HepG2 (cell line): ENCODE results near the gene UBALD1. TPM values are rescaled to one million over a fixed set of nuclear protein-coding genes. Genes with fewer than 3 reads are reported as not detected.

Experiments
- ATAC-seq: fragments of 200-7000 bp; cut with Tn5 transposase; 3 replicates; pipeline ENCODE4 v1.9.1; 2020; ENCODE audit warnings: mild to moderate bottlenecking, moderate library complexity
- BruUV-seq: library from RNA; stranded (reverse); fragments of 400-500 nt; replicated peaks from 2 replicates; lab custom pipeline; 2021; lab: Mats Ljungman, UMichigan
- CTCF ChIA-PET: fragments of 300-600 bp; formaldehyde crosslinking; extraction: SDS; loops from one replicate; lab custom pipeline; 2021; ENCODE audit warnings: low total read pairs, inconsistent platforms, low intra/inter-chr PET ratio; lab: Yijun Ruan, JAX
- POLR2A ChIA-PET: fragments of 350-600 bp; sonication (Branson Sonifier 250); formaldehyde crosslinking; loops from one replicate; lab custom pipeline; 2020; ENCODE audit warnings: antibody characterized with exemption, inconsistent platforms; lab: Yijun Ruan, JAX
- DNase-seq: peaks from one replicate; pipeline ENCODE4 v3.0.0-alpha.2; 2015; ENCODE audit warnings: low spot score
- FAIRE-seq: peaks from 3 replicates; lab custom pipeline; 2011; peaks lifted over from hg19 to GRCh38; lab: Jason Lieb, UNC
- H2AFZ ChIP-seq: one replicate; pipeline ENCODE4 v1.6.1; 2011; ENCODE audit warnings: low read length, inconsistent platforms
- H3K27ac ChIP-seq: fragments of 300-600 bp; 3 replicates; pipeline ENCODE4 v1.8.0; 2011; ENCODE audit warnings: mixed run types, mild to moderate bottlenecking, mixed read lengths, low read length, inconsistent platforms; ENCODE audit not compliant: insufficient read depth; ENCODE audit errors: extremely low read length
- H3K27me3 ChIP-seq, 2 experiments: fragments of 200-600 bp in 1 of 2; 2 replicates in 1 of 2; 3 replicates in 1 of 2; pipeline versions ENCODE4 v1.6.0 to v1.8.0; 2011; ENCODE audit warnings: low read length in 2 of 2, mild to moderate bottlenecking in 2 of 2, moderate library complexity in 2 of 2, inconsistent platforms in 1 of 2; ENCODE audit not compliant: insufficient read depth in 2 of 2, control insufficient read depth in 1 of 2
- H3K36me3 ChIP-seq, 2 experiments: fragments of 200-600 bp in 1 of 2; replicated peaks in 1 of 2; 2 replicates in 1 of 2; 3 replicates in 1 of 2; pipeline versions ENCODE4 v1.5.1 to v1.8.0; 2011; ENCODE audit warnings: low read length in 2 of 2, inconsistent platforms in 1 of 2; ENCODE audit not compliant: insufficient read depth in 2 of 2, control insufficient read depth in 1 of 2
- H3K4me1 ChIP-seq: 2 replicates; pipeline ENCODE4 v1.5.1; 2012; ENCODE audit warnings: low read length, inconsistent platforms; ENCODE audit not compliant: insufficient read depth
- H3K4me2 ChIP-seq: 2 replicates; pipeline ENCODE4 v1.6.0; 2011; ENCODE audit warnings: low read depth, low read length, inconsistent platforms
- H3K4me3 ChIP-seq, 3 experiments: fragments of 200-600 bp in 1 of 3; sonication (generic), shearing (Covaris generic) in 1 of 3; replicated peaks in 1 of 3; 2 replicates each; pipeline ENCODE4 v1.5.1; 2011 to 2016; ENCODE audit warnings: low read length in 3 of 3, inconsistent platforms in 2 of 3, low read depth in 2 of 3, mild to moderate bottlenecking in 2 of 3, control low read depth in 1 of 3, mixed read lengths in 1 of 3; ENCODE audit not compliant: insufficient read depth in 1 of 3
- H3K79me2 ChIP-seq: one replicate; pipeline ENCODE4 v1.6.1; 2011; ENCODE audit warnings: low read length, inconsistent platforms; ENCODE audit not compliant: insufficient read depth
- H3K9ac ChIP-seq: 2 replicates; pipeline ENCODE4 v1.6.0; 2011; ENCODE audit warnings: mild to moderate bottlenecking, low read depth, low read length, inconsistent platforms; ENCODE audit not compliant: insufficient read depth
- H3K9me3 ChIP-seq: 2 replicates; pipeline ENCODE4 v1.5.1; 2012; ENCODE audit warnings: mild to moderate bottlenecking, low read length
- H4K20me1 ChIP-seq: 2 replicates; pipeline ENCODE4 v1.6.0; 2011; ENCODE audit warnings: inconsistent platforms, mild to moderate bottlenecking, low read length, moderate library complexity; ENCODE audit not compliant: insufficient read depth
- DNMT1 ChIP-seq: sonication (generic); formaldehyde crosslinking; IDR thresholded peaks from 2 replicates; pipeline ENCODE4 v1.5.1; 2020; ENCODE audit warnings: mild to moderate bottlenecking, missing genetic modification reagents
- MED1 ChIP-seq: sonication (generic); formaldehyde crosslinking; IDR thresholded peaks from 2 replicates; pipeline ENCODE4 v1.4.0; 2020; ENCODE audit warnings: missing genetic modification reagents
- NFIB ChIP-seq: sonication (generic); formaldehyde crosslinking; IDR thresholded peaks from 2 replicates; pipeline ENCODE4 v1.9.0; 2021; ENCODE audit warnings: missing genetic modification reagents, mild to moderate bottlenecking, borderline replicate concordance
- PHF21A ChIP-seq: sonication (generic); formaldehyde crosslinking; IDR thresholded peaks from 2 replicates; pipeline ENCODE4 v1.5.0; 2020; ENCODE audit warnings: mild to moderate bottlenecking, missing genetic modification reagents
- ZBTB2 ChIP-seq: sonication (generic); formaldehyde crosslinking; IDR thresholded peaks from 2 replicates; pipeline ENCODE4 v1.8.0; 2022; ENCODE audit warnings: low read depth, missing genetic modification reagents
- ZBTB39 ChIP-seq: sonication (generic); formaldehyde crosslinking; IDR thresholded peaks from 2 replicates; pipeline ENCODE4 v1.5.0; 2020; ENCODE audit warnings: missing genetic modification reagents
- ZIK1 ChIP-seq: sonication (generic); formaldehyde crosslinking; IDR thresholded peaks from 2 replicates; pipeline ENCODE4 v1.5.0; 2020; ENCODE audit warnings: mild to moderate bottlenecking, low read depth, missing genetic modification reagents, borderline replicate concordance
- ZNF142 ChIP-seq: sonication (generic); formaldehyde crosslinking; IDR thresholded peaks from 2 replicates; pipeline ENCODE4 v1.4.0; 2020; ENCODE audit warnings: missing genetic modification reagents
- ZNF883 ChIP-seq: sonication (generic); formaldehyde crosslinking; IDR thresholded peaks from 2 replicates; pipeline ENCODE4 v1.5.1; 2020; ENCODE audit warnings: mild to moderate bottlenecking, missing genetic modification reagents; ENCODE audit errors: not compliant biosample characterization
- WGBS: methylation state at CpG from one replicate; pipeline ENCODE4 v1.1.6; 2017; ENCODE audit warnings: low lambda C conversion rate; 5-methylcytosine and 5-hydroxymethylcytosine counted together
- in situ Hi-C: cut with HindIII; loops from 2 replicates; pipeline ENCODE4 v1.10.0; 2017; ENCODE audit warnings: low pct_unique_long_range_greater_than_20kb; ENCODE audit not compliant: extremely low pct_ligation_motif_present
- intact Hi-C: fragments of 100-400 bp; cut with micrococcal nuclease; formaldehyde crosslinking; loops from one replicate; pipeline ENCODE4 v1.10.0; 2022; ENCODE audit not compliant: unreplicated experiment
- polyA plus RNA-seq, 8 experiments: library from polyadenylated mRNA; depleted of rRNA in 3 of 8; stranded (reverse) in 7 of 8; unstranded in 1 of 8; fragments of >200 nt; fragmentation: Illumina TruSeq in 4 of 8; extraction: Trizol in 4 of 8; gene quantifications; 2 replicates each; pipeline versions ENCODE4 v1.2.1 to v1.2.3, GENCODE V29; 2011 to 2016; ENCODE audit warnings: low read depth in 4 of 8, missing spikeins in 1 of 8, mixed read lengths in 1 of 8; ENCODE audit not compliant: insufficient read depth in 1 of 8
- total RNA-seq, 5 experiments: library from RNA; depleted of rRNA; stranded (reverse); fragments of >200 nt; fragmentation: Illumina TruSeq; extraction: Trizol; gene quantifications; 2 replicates each; pipeline ENCODE4 v1.2.3, GENCODE V29; 2016; ENCODE audit warnings: low read depth in 1 of 5

Gene UBALD1
- total and polyA plus RNA-seq, 2 of the 13 experiments (the other 11 are each of a cell fraction or from before 2014, with no cell fraction given) = 6.8 to 12.3 TPM

- TF ChIP-seq ZIK1 (CRISPR knock-in tag) (no peak), DNMT1 (no peak), ZBTB39 (CRISPR knock-in tag) (no peak), ZNF883 (no peak), ZBTB2 (CRISPR knock-in tag) (no peak)
Measured at GRCh38 chr16:4615384-4616046, 827 bp upstream of the UBALD1 start (continued).

GRCh38 chr16:4613636-4614570 is 785 bp downstream of the UBALD1 start:
- Histone ChIP-seq H3K79me2 (peaks cover 38% of the 10 kb centered on the region), H4K20me1 (peaks cover 31% of the 10 kb centered on the region; the same call in 1 of the 2 replicates), H3K4me2 (peak overlapping the region; percentile 92), H3K9ac (peak overlapping the region; percentile 98), H3K9me3 (no peaks in the 10 kb centered on the region), H3K36me3 (peaks cover 5 to 20% of the 10 kb centered on the region in 2 experiments; a peak in 2 of 5 replicates), H3K27ac (peak overlapping the region; percentile 75), H3K4me1 (peaks cover 63% of the 10 kb centered on the region), H3K27me3 (no peaks in the 10 kb centered on the region; a peak in 1 of 5 replicates), H3K4me3 (peak overlapping the region; percentile 73 to 97 (median 88)), H2AFZ (no peak overlapping the region)
- WGBS = 0% methylated on average over 16 of the region's 92 CpGs
- intact Hi-C loops (loop anchor here (10.0 kb wide), 1 partner anchor 341 kb away; the partner anchor contains the start of gene SEC14L5), in situ Hi-C loops (no loop called here)
- DNase-seq = peak; percentile 42
- ChIA-PET CTCF (no interaction called here), POLR2A (interaction anchor here (1.0 to 1.5 kb wide), 4 partner anchors 11 to 121 kb away, joined by 3 to 7 read pairs (median 3); partner anchors contain the start of genes DNAAF8 and MGRN1)
- TSS peak; percentile 54 for BruUV-seq
- no peak for FAIRE-seq
- ATAC-seq = no peak; the same call in 2 of the 3 replicates
- TF ChIP-seq NFIB (CRISPR knock-in tag) (0 out of 2 replicates have a peak, but pooled peaks have one; percentile 74), PHF21A (no peak), ZNF142 (CRISPR knock-in tag) (peak; percentile 59), MED1 (CRISPR knock-in tag) (0 out of 2 replicates have a peak, but pooled peaks have one; percentile 32)
